GM12878 (cell line): ENCODE results near the gene PROX1. TPM values are rescaled to one million over a fixed set of nuclear protein-coding genes. Genes with fewer than 3 reads are reported as not detected.

Experiments
- ATAC-seq: fragments of 200-7000 bp; cut with Tn5 transposase; 3 replicates; pipeline ENCODE4 v1.9.1; 2020; ENCODE audit warnings: mild to moderate bottlenecking, moderate library complexity
- BruUV-seq: library from RNA; stranded (reverse); fragments of 400-500 nt; replicated peaks from 2 replicates; lab custom pipeline; 2021; lab: Mats Ljungman, UMichigan
- CTCF ChIA-PET: fragments of 300-600 bp; sonication (Branson Sonifier 250); formaldehyde crosslinking; extraction: SDS; loops from one replicate; lab custom pipeline; 2021; ENCODE audit warnings: inconsistent platforms; lab: Yijun Ruan, JAX
- POLR2A ChIA-PET: fragments of 350-600 bp; formaldehyde crosslinking; extraction: SDS; loops from one replicate; lab custom pipeline; 2021; ENCODE audit warnings: inconsistent platforms; lab: Charles Lee
- RAD21 ChIA-PET: fragments of 300-600 bp; sonication (Branson Sonifier 250); formaldehyde crosslinking; loops from one replicate; lab custom pipeline; 2023; ENCODE audit warnings: antibody characterized with exemption; ENCODE audit not compliant: unreplicated experiment; lab: Charles Lee
- SMC1A ChIA-PET: fragments of 300-600 bp; sonication (Branson Sonifier 250); formaldehyde crosslinking; loops from one replicate; lab custom pipeline; 2023; ENCODE audit not compliant: unreplicated experiment, uncharacterized antibody; lab: Charles Lee
- DNase-seq: peaks from one replicate; pipeline ENCODE4 v3.0.0-alpha.2; 2011; ENCODE audit warnings: low read depth, low spot score
- FAIRE-seq: peaks from 3 replicates; lab custom pipeline; 2011; peaks lifted over from hg19 to GRCh38; lab: Jason Lieb, UNC
- H2AFZ ChIP-seq: 2 replicates; pipeline ENCODE4 v1.6.0; 2011; ENCODE audit warnings: low read depth, low read length, control low read depth; ENCODE audit not compliant: control insufficient read depth
- H3K27ac ChIP-seq: 2 replicates; pipeline ENCODE4 v1.5.1; 2011; ENCODE audit warnings: control low read depth; ENCODE audit not compliant: control insufficient read depth, insufficient read depth
- H3K27me3 ChIP-seq, 2 experiments: replicated peaks in 1 of 2; 2 replicates each; pipeline versions ENCODE4 v1.6.0 to v1.6.1; 2011; ENCODE audit warnings: low read length in 1 of 2; ENCODE audit not compliant: control insufficient read depth in 2 of 2, insufficient read depth in 2 of 2
- H3K36me3 ChIP-seq, 2 experiments: 2 replicates each; pipeline ENCODE4 v1.5.1; 2011; ENCODE audit warnings: low read length in 1 of 2; ENCODE audit not compliant: control insufficient read depth in 2 of 2, insufficient read depth in 2 of 2
- H3K4me1 ChIP-seq: 2 replicates; pipeline ENCODE4 v1.6.1; 2011; ENCODE audit warnings: mild to moderate bottlenecking, low read length, moderate library complexity, mixed read lengths; ENCODE audit not compliant: control insufficient read depth, insufficient read depth
- H3K4me2 ChIP-seq: 2 replicates; pipeline ENCODE4 v1.6.0; 2011; ENCODE audit warnings: control low read depth; ENCODE audit not compliant: control insufficient read depth, insufficient read depth
- H3K4me3 ChIP-seq: fragments of 200-600 bp; sonication (generic); 2 replicates; pipeline ENCODE4 v1.5.1; 2016
- H3K79me2 ChIP-seq: 2 replicates; pipeline ENCODE4 v1.6.0; 2011; ENCODE audit warnings: low read length; ENCODE audit not compliant: control insufficient read depth, insufficient read depth
- H3K9ac ChIP-seq: 2 replicates; pipeline ENCODE4 v1.8.0; 2011; ENCODE audit warnings: low read length, control low read depth, mixed read lengths; ENCODE audit not compliant: control insufficient read depth, insufficient read depth
- H3K9me3 ChIP-seq: replicated peaks from 3 replicates; pipeline ENCODE4 v1.5.1; 2011; ENCODE audit warnings: mild to moderate bottlenecking, low read length; ENCODE audit not compliant: control insufficient read depth, insufficient read depth
- H4K20me1 ChIP-seq: 2 replicates; pipeline ENCODE4 v1.6.0; 2011; ENCODE audit not compliant: control insufficient read depth, insufficient read depth
- BCL3 ChIP-seq: IDR thresholded peaks from 2 replicates; pipeline ENCODE4 v1.6.1; 2011; ENCODE audit warnings: borderline replicate concordance, low read depth, mild to moderate bottlenecking, moderate library complexity, low read length; ENCODE audit not compliant: insufficient read depth, poor library complexity, severe bottlenecking
- BCLAF1 ChIP-seq: fragments of 450-650 bp; IDR thresholded peaks from 2 replicates; pipeline ENCODE4 v1.6.1; 2017; ENCODE audit warnings: antibody characterized with exemption, mild to moderate bottlenecking, moderate library complexity
- CBX3 ChIP-seq: fragments of 200-600 bp; sonication (generic); IDR thresholded peaks from 2 replicates; pipeline ENCODE4 v1.6.1; 2016; ENCODE audit warnings: low read depth, borderline replicate concordance
- CEBPZ ChIP-seq: fragments of 150-350 bp; IDR thresholded peaks from 2 replicates; pipeline ENCODE4 v1.6.1; 2016; ENCODE audit warnings: low read depth, low read length
- EED ChIP-seq: sonication (generic); IDR thresholded peaks from 2 replicates; pipeline ENCODE4 v1.6.1; 2016; ENCODE audit warnings: antibody characterized with exemption, low read depth
- GATAD2B ChIP-seq: fragments of 450-650 bp; conservative IDR thresholded peaks from 2 replicates; pipeline ENCODE4 v1.6.1; 2017; ENCODE audit warnings: low read depth, mild to moderate bottlenecking, moderate library complexity
- NBN ChIP-seq: fragments of 450-650 bp; IDR thresholded peaks from 2 replicates; pipeline ENCODE4 v1.6.1; 2016
- NFXL1 ChIP-seq: fragments of 450-650 bp; IDR thresholded peaks from 2 replicates; pipeline ENCODE4 v1.6.1; 2017; ENCODE audit warnings: antibody characterized with exemption, mild to moderate bottlenecking, borderline replicate concordance
- NR2F1 ChIP-seq: fragments of 450-650 bp; conservative IDR thresholded peaks from 2 replicates; pipeline ENCODE4 v1.6.1; 2017; ENCODE audit warnings: mild to moderate bottlenecking
- PAX8 ChIP-seq: fragments of 450-650 bp; IDR thresholded peaks from 2 replicates; pipeline ENCODE4 v1.6.1; 2017; ENCODE audit warnings: mild to moderate bottlenecking, moderate library complexity
- STAT1 ChIP-seq: fragments of 450-650 bp; conservative IDR thresholded peaks from 2 replicates; pipeline ENCODE4 v1.6.1; 2014; ENCODE audit warnings: antibody characterized with exemption, mild to moderate bottlenecking
- SUPT20H ChIP-seq: IDR thresholded peaks from 2 replicates; pipeline ENCODE4 v1.6.1; 2011; ENCODE audit warnings: low read depth, mild to moderate bottlenecking, low read length, moderate library complexity, borderline replicate concordance; ENCODE audit not compliant: control insufficient read depth
- ZBED1 ChIP-seq: IDR thresholded peaks from 2 replicates; pipeline ENCODE4 v1.6.1; 2016; ENCODE audit warnings: borderline replicate concordance
- ZNF622 ChIP-seq: fragments of 450-650 bp; IDR thresholded peaks from 2 replicates; pipeline ENCODE4 v1.6.1; 2017; ENCODE audit warnings: mild to moderate bottlenecking, inconsistent platforms
- WGBS: methylation state at CpG from one replicate; pipeline ENCODE4 v1.1.6; 2016; ENCODE audit warnings: low lambda C conversion rate; ENCODE audit not compliant: insufficient replicate concordance, insufficient coverage; ENCODE audit errors: missing lambda C conversion rate; 5-methylcytosine and 5-hydroxymethylcytosine counted together
- in situ Hi-C: fragments of 300-500 bp; cut with MboI; formaldehyde crosslinking; loops from 9 replicates; pipeline ENCODE4 v1.14.3; 2018; ENCODE audit warnings: mixed read lengths
- intact Hi-C: fragments of 100-400 bp; cut with micrococcal nuclease; formaldehyde crosslinking; loops from one replicate; pipeline ENCODE4 v1.14.2; 2022; ENCODE audit not compliant: unreplicated experiment
- polyA plus RNA-seq, 11 experiments: library from polyadenylated mRNA; depleted of rRNA in 4 of 11; unstranded in 6 of 11; stranded (reverse) in 5 of 11; fragments of >200 nt; fragmentation: Nextera tagmentation in 4 of 11; fragmentation: Illumina TruSeq in 1 of 11; extraction: Ambion mirVana in 4 of 11; extraction: Trizol in 1 of 11; gene quantifications; 1 replicate in 1 of 11; 2 replicates in 10 of 11; pipeline versions ENCODE4 v1.2.1 to v1.2.3, GENCODE V29; 2011 to 2016; ENCODE audit warnings: inconsistent platforms in 2 of 11, missing spikeins in 2 of 11, low read depth in 1 of 11
- total RNA-seq, 4 experiments: library from RNA; depleted of rRNA in 3 of 4; stranded (reverse); fragments of >200 nt in 3 of 4; fragmentation: Illumina TruSeq in 1 of 4; extraction: Trizol in 1 of 4; gene quantifications; 2 replicates each; pipeline versions ENCODE4 v1.2.1 to v1.2.3, GENCODE V29; 2013 to 2021

PROX1 gene
- total and polyA plus RNA-seq, 10 of the 15 experiments (the other 5 are each of a cell fraction or from before 2014, with no cell fraction given): under 0.01 to 0.44 (median 0.03) TPM; not detected in 4

- no peak for TF ChIP-seq SUPT20H
Measured at GRCh38 chr1:213982289-213982671, 5.5 kb upstream of the PROX1 start (continued).

- no peaks in the 10 kb centered on the region for H4K20me1 ChIP-seq
- no peak overlapping the region for H2AFZ ChIP-seq
- H3K36me3 ChIP-seq: no peaks in the 10 kb centered on the region
- H3K9ac ChIP-seq: no peak overlapping the region
- no peaks in the 10 kb centered on the region for H3K79me2 ChIP-seq
- no peak overlapping the region for H3K27ac ChIP-seq
- H3K27me3 ChIP-seq: peaks cover 14 to 33% of the 10 kb centered on the region in 2 experiments
- intact Hi-C loops (no loop called here), in situ Hi-C loops (no loop called here)
- FAIRE-seq (no peak), ATAC-seq (no peak), DNase-seq (no peak)
- POLR2A ChIA-PET: no interaction called here
- CTCF ChIA-PET: no interaction called here
- SMC1A ChIA-PET: no interaction called here
- RAD21 ChIA-PET: no interaction called here
- no peak overlapping the region for H3K4me3 ChIP-seq
- H3K9me3 ChIP-seq: no peaks in the 10 kb centered on the region
- H3K4me1 ChIP-seq: no peaks in the 10 kb centered on the region
- 18% methylated on average over 59 of the region's 79 CpGs for WGBS
- no peak overlapping the region for H3K4me2 ChIP-seq
- no TSS peak for BruUV-seq
- TF ChIP-seq NR2F1 (no peak), BCLAF1 (no peak), NFXL1 (no peak), BCL3 (no peak), PAX8 (no peak), ZBED1 (no peak), CBX3 (no peak), EED (no peak), ZNF622 (no peak), CEBPZ (no peak), NBN (no peak), GATAD2B (no peak), STAT1 (no peak)
Measured at GRCh38 chr1:213982672-213983492, 4.9 kb upstream of the PROX1 start.
